GM23248 (cell line): ENCODE measurements around the gene NAA80.

Experiments
- EZH2 ChIP-seq: fragments of 200-600 bp; sonication (generic); IDR thresholded peaks from 2 replicates; pipeline ENCODE4 v1.6.1; 2018; ENCODE audit warnings: antibody characterized with exemption, mild to moderate bottlenecking; ENCODE audit not compliant: insufficient read depth, poor library complexity, severe bottlenecking
- EZH2phosphoT487 ChIP-seq: fragments of 200-600 bp; sonication (generic); IDR thresholded peaks from 2 replicates; pipeline ENCODE4 v1.6.1; 2018; ENCODE audit warnings: antibody characterized with exemption, moderate library complexity, mild to moderate bottlenecking, low read depth; ENCODE audit not compliant: insufficient read depth

DNA sequence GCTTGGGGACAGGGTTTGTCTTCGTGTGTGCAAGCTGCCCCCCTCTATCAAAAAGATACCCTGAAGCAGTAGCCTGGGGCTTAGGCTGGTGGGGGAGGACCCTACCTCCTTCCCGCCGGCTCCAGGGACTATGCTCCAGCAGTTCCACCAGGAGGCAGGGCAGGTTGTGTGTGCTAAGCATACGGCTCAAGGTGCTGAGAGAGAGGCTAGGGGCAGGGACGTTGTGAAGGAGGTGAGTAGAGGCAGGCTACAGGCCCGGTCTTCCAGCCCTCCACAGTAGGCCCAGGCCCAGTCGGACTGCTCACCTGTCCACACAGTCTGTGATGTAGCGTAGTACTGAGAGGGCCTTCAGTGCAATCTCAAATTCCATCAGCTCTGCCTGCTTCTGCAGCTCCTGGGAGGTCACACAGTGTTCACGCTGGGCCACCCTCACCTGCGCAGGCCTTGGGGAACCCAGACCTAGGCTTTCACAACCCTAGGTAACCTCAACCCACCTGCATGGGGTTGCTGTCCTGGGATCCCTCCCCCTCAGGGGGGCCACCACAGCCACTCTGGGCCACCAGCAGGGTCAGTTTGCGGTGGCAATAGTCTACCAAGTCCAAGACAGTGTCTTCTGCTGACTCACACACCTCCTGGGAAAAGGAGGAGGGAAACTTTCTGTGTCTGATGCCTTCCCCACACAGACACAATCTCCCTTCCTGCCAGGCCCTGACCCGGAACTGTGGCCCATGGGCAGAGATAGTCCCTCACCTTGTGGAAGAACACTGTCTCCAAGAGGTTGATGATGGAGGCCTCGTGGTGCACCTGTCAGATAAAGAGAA lies 43.8 kb upstream of the NAA80 start:
- TF ChIP-seq EZH2 (no peak), EZH2phosphoT487 (no peak)
